BE2C (cell line): ENCODE results near the gene ARHGAP27.

ENCODE experiments used
- DNase-seq: peaks from one replicate; pipeline ENCODE4 v3.0.0-alpha.2; 2020
- H3K27me3 ChIP-seq: fragments of 250-450 bp; sonication (Bioruptor Pico); 2 replicates; pipeline ENCODE4 v1.5.1; 2020; ENCODE audit warnings: mild to moderate bottlenecking
- H3K36me3 ChIP-seq: fragments of 250-450 bp; sonication (Bioruptor Pico); 2 replicates; pipeline ENCODE4 v1.5.1; 2020; ENCODE audit warnings: mild to moderate bottlenecking
- H3K4me1 ChIP-seq: fragments of 250-450 bp; sonication (Bioruptor Pico); 2 replicates; pipeline ENCODE4 v1.5.1; 2020
- H3K4me3 ChIP-seq: 2 replicates; pipeline ENCODE4 v1.5.1; 2011; ENCODE audit warnings: low read depth, low read length
- H3K9me3 ChIP-seq: fragments of 250-450 bp; sonication (Bioruptor Pico); 2 replicates; pipeline ENCODE4 v1.5.1; 2020
- CTCF ChIP-seq: IDR thresholded peaks from 2 replicates; pipeline ENCODE4 v1.5.1; 2012; ENCODE audit warnings: mild to moderate bottlenecking, low read depth, low read length

The ARHGAP27 gene

GRCh38 chr17:45403906-45404490, 28.7 kb downstream of the ARHGAP27 start:
- Histone ChIP-seq H3K4me1 (peaks cover 4% of the 10 kb centered on the region; the same call in 1 of the 2 replicates), H3K9me3 (no peaks in the 10 kb centered on the region), H3K4me3 (no peak overlapping the region), H3K27me3 (no peaks in the 10 kb centered on the region), H3K36me3 (no peaks in the 10 kb centered on the region)
- no peak for TF ChIP-seq CTCF
- no peak for DNase-seq

DNA sequence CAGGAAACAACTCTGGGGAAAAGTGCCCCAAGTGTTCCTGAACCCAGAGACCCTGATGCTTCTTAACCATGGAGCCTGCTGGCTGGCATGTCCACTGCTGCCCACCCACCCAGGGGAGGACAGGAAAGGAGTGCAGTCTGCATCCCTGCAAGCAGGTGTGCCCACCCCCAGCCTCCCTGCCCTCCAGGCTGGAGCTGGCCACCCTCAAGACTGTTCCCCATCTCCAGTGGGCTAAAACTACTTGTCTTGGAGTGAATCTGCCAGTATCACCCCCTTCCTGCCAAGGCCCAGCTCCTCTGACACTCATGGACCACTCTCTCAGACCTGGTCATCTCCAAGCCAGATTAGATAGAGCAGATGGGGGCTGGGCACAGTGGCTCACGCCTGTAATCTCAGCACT, 29.8 kb downstream of the ARHGAP27 start:
- Histone ChIP-seq H3K36me3 (no peaks in the 10 kb centered on the region), H3K9me3 (no peaks in the 10 kb centered on the region), H3K27me3 (no peaks in the 10 kb centered on the region), H3K4me1 (no peaks in the 10 kb centered on the region), H3K4me3 (no peak overlapping the region)
- TF ChIP-seq CTCF = no peak
- DNase-seq = no peak

GRCh38 chr17:45398800-45399199, 33.9 kb downstream of the ARHGAP27 start:
- no peaks in the 10 kb centered on the region for H3K9me3 ChIP-seq
- H3K36me3 ChIP-seq = no peaks in the 10 kb centered on the region
- H3K4me1 ChIP-seq = peaks cover 3% of the 10 kb centered on the region; the same call in 1 of the 2 replicates
- H3K4me3 ChIP-seq = no peak overlapping the region
- H3K27me3 ChIP-seq = no peaks in the 10 kb centered on the region
- TF ChIP-seq CTCF = peak; percentile 18; the same call in 1 of the 2 replicates
- DNase-seq = no peak

DNA sequence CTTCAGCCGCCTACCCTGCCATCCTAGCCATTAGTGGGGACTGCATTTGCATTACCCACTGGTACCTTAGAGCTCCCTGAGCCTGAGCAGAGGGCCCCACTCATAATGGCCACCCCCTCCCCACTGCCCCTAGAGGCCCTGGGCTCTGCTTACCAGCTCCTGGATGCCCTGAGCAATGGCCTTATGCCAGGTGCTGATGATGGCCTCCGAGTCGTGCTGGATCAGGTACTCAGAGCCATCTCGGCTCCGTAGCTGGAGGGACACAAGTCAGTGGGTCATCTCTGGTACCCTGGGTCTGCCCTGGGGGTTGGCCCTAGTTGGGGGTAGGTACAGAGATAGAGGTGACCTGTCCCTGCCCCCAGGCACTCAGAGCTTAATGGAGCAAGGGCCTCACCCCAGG, 34.9 kb downstream of the ARHGAP27 start:
- Histone ChIP-seq H3K27me3 (no peaks in the 10 kb centered on the region), H3K36me3 (no peaks in the 10 kb centered on the region), H3K4me3 (no peak overlapping the region), H3K4me1 (peaks cover 3% of the 10 kb centered on the region; the same call in 1 of the 2 replicates), H3K9me3 (no peaks in the 10 kb centered on the region)
- no peak for DNase-seq
- no peak for TF ChIP-seq CTCF

- no peak for DNase-seq
- TF ChIP-seq CTCF = no peak
- H3K36me3 ChIP-seq = no peaks in the 10 kb centered on the region
- H3K27me3 ChIP-seq = no peaks in the 10 kb centered on the region
- H3K4me1 ChIP-seq = peaks cover 3% of the 10 kb centered on the region; the same call in 1 of the 2 replicates
- H3K4me3 ChIP-seq = no peak overlapping the region
- no peaks in the 10 kb centered on the region for H3K9me3 ChIP-seq
Observed at GRCh38 chr17:45396496-45397205, 36.0 kb downstream of the ARHGAP27 start.

DNA sequence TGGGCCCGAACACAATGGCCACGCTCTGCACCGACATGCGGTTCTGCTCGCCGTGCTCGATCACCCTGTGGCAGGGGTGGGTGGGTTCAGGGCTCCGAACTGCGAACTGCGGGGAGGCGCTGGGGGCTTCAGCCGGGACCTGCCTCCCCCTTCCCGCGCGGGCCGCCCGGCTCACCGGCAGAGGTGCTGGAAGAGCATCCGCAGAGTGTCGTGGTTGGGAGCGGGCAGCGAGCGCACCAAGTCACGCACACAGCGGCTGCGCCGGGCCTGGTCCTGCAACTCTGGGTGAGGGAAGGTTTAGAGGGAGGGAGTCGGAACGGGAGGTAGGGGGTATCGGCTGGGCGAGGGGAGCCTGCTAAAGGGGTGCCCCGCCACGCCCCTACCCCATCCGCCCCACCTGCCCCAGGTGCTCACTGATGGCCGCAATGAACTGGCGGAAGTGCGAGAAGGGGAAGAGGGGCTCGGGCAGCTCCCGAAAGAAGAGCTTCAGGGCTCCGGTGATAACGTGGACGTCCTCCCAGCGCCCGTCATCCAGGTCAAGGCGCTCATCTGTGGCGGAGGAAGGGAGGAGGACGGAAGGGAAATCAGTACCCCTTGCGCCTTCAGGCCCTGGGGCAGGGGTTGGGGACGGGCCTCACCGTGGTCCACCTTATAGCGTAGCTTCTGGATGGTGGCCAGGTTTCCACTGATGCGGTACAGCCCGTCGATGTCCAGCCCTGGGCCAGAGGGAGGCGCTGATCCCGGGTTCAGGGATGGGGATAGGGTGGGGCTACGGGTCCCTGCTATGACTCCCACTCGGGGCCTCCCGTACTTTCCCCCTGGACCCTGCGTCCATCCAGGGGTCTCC, 36.9 kb downstream of the ARHGAP27 start:
- Histone ChIP-seq H3K4me1 (peaks cover 3% of the 10 kb centered on the region; the same call in 1 of the 2 replicates), H3K27me3 (no peaks in the 10 kb centered on the region), H3K4me3 (peak overlapping the region; percentile 47), H3K36me3 (no peaks in the 10 kb centered on the region), H3K9me3 (no peaks in the 10 kb centered on the region)
- no peak for DNase-seq
- no peak for TF ChIP-seq CTCF
